Dendritic cell treated with granulocyte-macrophage colony-stimulating factor and Interleukin-4, amounts not matched to agents 40 ng/mL and 50 ng/mL, for 4 days (primary cell): ENCODE data around the gene MUC12.

Source experiments
- H3K27ac Mint-ChIP-seq: one replicate; pipeline ENCODE4 v1.8.0; 2022; ENCODE audit warnings: mild to moderate bottlenecking, mixed read lengths
- H3K27me3 Mint-ChIP-seq: one replicate; pipeline ENCODE4 v1.8.0; 2022; ENCODE audit warnings: mild to moderate bottlenecking, mixed read lengths
- H3K36me3 Mint-ChIP-seq: one replicate; pipeline ENCODE4 v1.8.0; 2022; ENCODE audit warnings: low read depth, mixed read lengths
- H3K4me1 Mint-ChIP-seq: one replicate; pipeline ENCODE4 v1.8.0; 2022; ENCODE audit warnings: low read depth, mixed read lengths
- H3K4me3 Mint-ChIP-seq: one replicate; pipeline ENCODE4 v1.8.0; 2022; ENCODE audit warnings: mild to moderate bottlenecking, moderate library complexity, mixed read lengths
- H3K9me3 Mint-ChIP-seq: one replicate; pipeline ENCODE4 v1.8.0; 2022; ENCODE audit warnings: mixed read lengths
- intact Hi-C: fragments of 100-400 bp; cut with micrococcal nuclease; formaldehyde crosslinking; loops from one replicate; pipeline ENCODE4 v1.15.0; 2022

Gene MUC12

GRCh38 chr7:100949227-100949932, 20.0 kb upstream of the MUC12 start, which contains the start of gene MUC3A:
Gene MUC3A (plus strand): TSS chr7:100949534. CDS start chr7:100949625, 91 bp downstream.
- intact Hi-C loops = no loop called here
- no peak within 1 kb of the TSS for H3K4me3 Mint-ChIP-seq
- H3K36me3 Mint-ChIP-seq = no peaks in the 10 kb centered on the region
- H3K9me3 Mint-ChIP-seq = no peaks in the 10 kb centered on the region
- H3K27ac Mint-ChIP-seq = no peak within 1 kb of the TSS
- H3K4me1 Mint-ChIP-seq = no peaks in the 10 kb centered on the region
- peaks cover 29% of the 10 kb centered on the region for H3K27me3 Mint-ChIP-seq

GRCh38 chr7:100949933-100950443, 19.4 kb upstream of the MUC12 start:
- no peak overlapping the region for H3K27ac Mint-ChIP-seq
- H3K27me3 Mint-ChIP-seq = peaks cover 26% of the 10 kb centered on the region
- intact Hi-C loops = no loop called here
- H3K9me3 Mint-ChIP-seq = no peaks in the 10 kb centered on the region
- H3K4me3 Mint-ChIP-seq = no peak overlapping the region
- no peaks in the 10 kb centered on the region for H3K36me3 Mint-ChIP-seq
- H3K4me1 Mint-ChIP-seq = no peaks in the 10 kb centered on the region

GRCh38 chr7:100951172-100951571, 18.2 kb upstream of the MUC12 start:
- Mint-ChIP-seq H3K9me3 (no peaks in the 10 kb centered on the region), H3K4me1 (no peaks in the 10 kb centered on the region), H3K4me3 (no peak overlapping the region), H3K27ac (no peak overlapping the region), H3K27me3 (peaks cover 24% of the 10 kb centered on the region), H3K36me3 (no peaks in the 10 kb centered on the region)
- intact Hi-C loops = no loop called here

- Mint-ChIP-seq H3K4me1 (no peaks in the 10 kb centered on the region), H3K27ac (no peak overlapping the region), H3K36me3 (no peaks in the 10 kb centered on the region), H3K27me3 (peaks cover 21% of the 10 kb centered on the region), H3K4me3 (no peak overlapping the region), H3K9me3 (no peaks in the 10 kb centered on the region)
- intact Hi-C loops = no loop called here
Observed at GRCh38 chr7:100951888-100952560, 17.3 kb upstream of the MUC12 start.

- Mint-ChIP-seq H3K4me3 (no peak overlapping the region), H3K27ac (no peak overlapping the region), H3K36me3 (no peaks in the 10 kb centered on the region), H3K4me1 (no peaks in the 10 kb centered on the region), H3K9me3 (no peaks in the 10 kb centered on the region), H3K27me3 (peaks cover 21% of the 10 kb centered on the region)
- intact Hi-C loops = no loop called here
Observed at GRCh38 chr7:100952641-100953040, 16.7 kb upstream of the MUC12 start.

- H3K36me3 Mint-ChIP-seq = no peaks in the 10 kb centered on the region
- no peaks in the 10 kb centered on the region for H3K9me3 Mint-ChIP-seq
- H3K4me3 Mint-ChIP-seq = no peak overlapping the region
- peaks cover 3% of the 10 kb centered on the region for H3K27me3 Mint-ChIP-seq
- H3K27ac Mint-ChIP-seq = no peak overlapping the region
- intact Hi-C loops = no loop called here
- H3K4me1 Mint-ChIP-seq = no peaks in the 10 kb centered on the region
Observed at GRCh38 chr7:100957832-100958421, 11.4 kb upstream of the MUC12 start.

- H3K27ac Mint-ChIP-seq = no peak overlapping the region
- H3K27me3 Mint-ChIP-seq = peaks cover 16% of the 10 kb centered on the region
- no peaks in the 10 kb centered on the region for H3K36me3 Mint-ChIP-seq
- no peak overlapping the region for H3K4me3 Mint-ChIP-seq
- intact Hi-C loops = no loop called here
- no peaks in the 10 kb centered on the region for H3K4me1 Mint-ChIP-seq
- H3K9me3 Mint-ChIP-seq = no peaks in the 10 kb centered on the region
Observed at GRCh38 chr7:100959894-100960293, 9.5 kb upstream of the MUC12 start.

- Mint-ChIP-seq H3K4me1 (peaks cover 6% of the 10 kb centered on the region), H3K27me3 (peaks cover 39% of the 10 kb centered on the region), H3K27ac (no peak overlapping the region), H3K9me3 (no peaks in the 10 kb centered on the region), H3K36me3 (no peaks in the 10 kb centered on the region), H3K4me3 (no peak overlapping the region)
- intact Hi-C loops = no loop called here
Observed at GRCh38 chr7:100962537-100962936, 6.8 kb upstream of the MUC12 start.

- Mint-ChIP-seq H3K27ac (no peak overlapping the region), H3K4me1 (peaks cover 6% of the 10 kb centered on the region), H3K27me3 (peaks cover 48% of the 10 kb centered on the region), H3K4me3 (no peak overlapping the region), H3K36me3 (no peaks in the 10 kb centered on the region), H3K9me3 (no peaks in the 10 kb centered on the region)
- intact Hi-C loops = no loop called here
Observed at GRCh38 chr7:100963386-100963785, 6.0 kb upstream of the MUC12 start.

- H3K4me3 Mint-ChIP-seq = no peak overlapping the region
- no peak overlapping the region for H3K27ac Mint-ChIP-seq
- H3K27me3 Mint-ChIP-seq = peaks cover 53% of the 10 kb centered on the region
- no peaks in the 10 kb centered on the region for H3K36me3 Mint-ChIP-seq
- H3K4me1 Mint-ChIP-seq = peaks cover 6% of the 10 kb centered on the region
- intact Hi-C loops = no loop called here
- no peaks in the 10 kb centered on the region for H3K9me3 Mint-ChIP-seq
Observed at GRCh38 chr7:100963874-100964273, 5.5 kb upstream of the MUC12 start.

GRCh38 chr7:100964630-100965029, 4.7 kb upstream of the MUC12 start:
- Mint-ChIP-seq H3K27ac (no peak overlapping the region), H3K27me3 (peaks cover 60% of the 10 kb centered on the region), H3K9me3 (no peaks in the 10 kb centered on the region), H3K4me3 (no peak overlapping the region), H3K4me1 (peaks cover 6% of the 10 kb centered on the region), H3K36me3 (no peaks in the 10 kb centered on the region)
- intact Hi-C loops = loop anchor here (5.0 kb wide), 1 partner anchor 67 kb away; the partner anchor contains the start of gene ACHE

GRCh38 chr7:100965045-100965722, 4.2 kb upstream of the MUC12 start:
- Mint-ChIP-seq H3K9me3 (no peaks in the 10 kb centered on the region), H3K36me3 (no peaks in the 10 kb centered on the region), H3K4me1 (peaks cover 6% of the 10 kb centered on the region), H3K27ac (no peak overlapping the region), H3K27me3 (peaks cover 63% of the 10 kb centered on the region), H3K4me3 (no peak overlapping the region)
- intact Hi-C loops = loop anchor here (5.0 kb wide), 1 partner anchor 68 kb away; the partner anchor contains the start of gene ACHE

GRCh38 chr7:100965723-100966541, 3.4 kb upstream of the MUC12 start:
- H3K4me1 Mint-ChIP-seq = peaks cover 6% of the 10 kb centered on the region
- intact Hi-C loops = loop anchor here (2.0 to 5.0 kb wide), 2 partner anchors 69 to 93 kb away; partner anchors contain the start of gene ACHE
- peaks cover 65% of the 10 kb centered on the region for H3K27me3 Mint-ChIP-seq

More at GRCh38 chr7:100965723-100966541, 3.4 kb upstream of the MUC12 start:
- Mint-ChIP-seq H3K9me3 (no peaks in the 10 kb centered on the region), H3K4me3 (no peak overlapping the region), H3K36me3 (no peaks in the 10 kb centered on the region), H3K27ac (no peak overlapping the region)
